Dedifferentiated amniotic fluid mesenchymal stem cell (primary cell): ENCODE results near the gene MINPP1.

Experiments used
- DNase-seq: peaks from one replicate; pipeline ENCODE4 v3.0.0-alpha.2; 2016; ENCODE audit errors: extremely low spot score

The MINPP1 gene

GRCh38 chr10:87519582-87519981, 14.9 kb downstream of the MINPP1 start:
- DNase-seq, result no peak

- no peak for DNase-seq
Observed at GRCh38 chr10:87523731-87524130, 19.0 kb downstream of the MINPP1 start.

GRCh38 chr10:87524296-87524695, 19.6 kb downstream of the MINPP1 start:
- DNase-seq, result no peak

GRCh38 chr10:87531908-87532622, 27.4 kb downstream of the MINPP1 start:
- DNase-seq, result no peak

- DNase-seq, result no peak
Observed at GRCh38 chr10:87532696-87533095, 28.0 kb downstream of the MINPP1 start.

GRCh38 chr10:87534173-87534858, 29.6 kb downstream of the MINPP1 start:
- DNase-seq, result no peak

GRCh38 chr10:87538092-87539015, 33.7 kb downstream of the MINPP1 start:
- peak; percentile 50 for DNase-seq

GRCh38 chr10:87541114-87541513, 36.4 kb downstream of the MINPP1 start:
- DNase-seq, result peak; percentile 35

GRCh38 chr10:87544721-87545120, 40.0 kb downstream of the MINPP1 start:
- DNase-seq, result no peak

GRCh38 chr10:87545783-87546182, 41.1 kb downstream of the MINPP1 start:
- no peak for DNase-seq

- DNase-seq, result no peak
Observed at GRCh38 chr10:87546210-87546609, 41.5 kb downstream of the MINPP1 start.

- no peak for DNase-seq
Observed at GRCh38 chr10:87546971-87547413, 42.3 kb downstream of the MINPP1 start.

GRCh38 chr10:87547734-87548311, 43.1 kb downstream of the MINPP1 start:
- peak; percentile 47 for DNase-seq

- DNase-seq, result no peak
Observed at GRCh38 chr10:87550741-87551140, 46.0 kb downstream of the MINPP1 start.

- DNase-seq, result no peak
Observed at GRCh38 chr10:87551326-87551725, 46.6 kb downstream of the MINPP1 start.

- DNase-seq, result no peak
Observed at GRCh38 chr10:87552248-87552929, 47.7 kb downstream of the MINPP1 start.

- no peak for DNase-seq
Observed at GRCh38 chr10:87557409-87557808, 52.7 kb downstream of the MINPP1 start.

GRCh38 chr10:87558333-87558732, 53.6 kb downstream of the MINPP1 start:
- no peak for DNase-seq

- no peak for DNase-seq
Observed at GRCh38 chr10:87559392-87559791, 54.7 kb downstream of the MINPP1 start.

- no peak for DNase-seq
Observed at GRCh38 chr10:87560495-87561129, 55.9 kb downstream of the MINPP1 start.

- no peak for DNase-seq
Observed at GRCh38 chr10:87562750-87563149, 58.1 kb downstream of the MINPP1 start.
